NCI-H82 treated with DMSO at 0.1 percent for 48 hours (cell line): ENCODE results near the gene MALT1.
"Not testable (repeated sequence)": the region's sequence is repeated elsewhere in the genome, so short reads cannot be mapped to it uniquely, and the experiment has no call there.

Experiments used
- DNase-seq: peaks from one replicate; lab custom pipeline; 2025; ENCODE audit not compliant: unreplicated experiment; lab: John Stamatoyannopoulos, UW

The MALT1 gene

GRCh38 chr18:58732471-58732870, 61.2 kb downstream of the MALT1 start:
- DNase-seq, result no peak

GRCh38 chr18:58733866-58734265, 62.6 kb downstream of the MALT1 start:
- DNase-seq, result no peak

- DNase-seq, result no peak
Measured at GRCh38 chr18:58738322-58738721, 67.1 kb downstream of the MALT1 start.

- no peak for DNase-seq
Measured at GRCh38 chr18:58745914-58746313, 74.6 kb downstream of the MALT1 start.

GRCh38 chr18:58748899-58749595, 77.8 kb downstream of the MALT1 start:
- DNase-seq, result no peak

- DNase-seq, result no peak
Measured at GRCh38 chr18:58753976-58754375, 82.7 kb downstream of the MALT1 start.

GRCh38 chr18:58754544-58755068, 83.3 kb downstream of the MALT1 start:
- DNase-seq, result no peak

GRCh38 chr18:58755304-58756010, 84.2 kb downstream of the MALT1 start:
- no peak for DNase-seq

- no peak for DNase-seq
Measured at GRCh38 chr18:58756148-58756547, 84.9 kb downstream of the MALT1 start.

- no peak for DNase-seq
Measured at GRCh38 chr18:58756596-58757240, 85.5 kb downstream of the MALT1 start.

- DNase-seq, result not testable (repeated sequence)
Measured at GRCh38 chr18:58757351-58757750, 86.1 kb downstream of the MALT1 start.

- no peak for DNase-seq
Measured at GRCh38 chr18:58758046-58758445, 86.8 kb downstream of the MALT1 start.

GRCh38 chr18:58758606-58759005, 87.3 kb downstream of the MALT1 start:
- no peak for DNase-seq

GRCh38 chr18:58761241-58761969, 90.1 kb downstream of the MALT1 start:
- DNase-seq, result no peak

GRCh38 chr18:58761970-58762780, 90.9 kb downstream of the MALT1 start:
- DNase-seq, result no peak

- DNase-seq, result no peak
Measured at GRCh38 chr18:58762781-58763171, 91.5 kb downstream of the MALT1 start.

- DNase-seq, result no peak
Measured at GRCh38 chr18:58766164-58766563, 94.9 kb downstream of the MALT1 start.

- DNase-seq, result no peak
Measured at GRCh38 chr18:58766946-58767345, 95.7 kb downstream of the MALT1 start.

- DNase-seq, result peak; percentile 38
Measured at GRCh38 chr18:58768293-58768974, 97.2 kb downstream of the MALT1 start.

GRCh38 chr18:58769321-58769720, 98.1 kb downstream of the MALT1 start:
- no peak for DNase-seq
